Measurements from ENCODE around the gene HUS1B. TPM values are rescaled to one million over a fixed set of nuclear protein-coding genes. Genes with fewer than 3 reads are reported as not detected.

Gene HUS1B
- total and polyA plus RNA-seq, 9 of the 15 experiments (the other 6 are each of a cell fraction or from before 2014, with no cell fraction given): 0.16 to 1.4 (median 0.38) TPM; not detected in 1

GRCh38 chr6:683742-684440, 27.0 kb upstream of the HUS1B start (continued):
- no peak for TF ChIP-seq REST (IDR thresholded peaks at IDR 0.05; ENCODE audit: borderline replicate concordance)
- no peak for TF ChIP-seq REST (CRISPR knock-in tag; IDR thresholded peaks at IDR 0.05; ENCODE audit: low read depth)
- TF ChIP-seq KDM1A (IDR thresholded peaks at IDR 0.05): peak; percentile 85 to 90
- no peak for TF ChIP-seq HNRNPUL1 (IDR thresholded peaks at IDR 0.05; ENCODE audit: low read length)
- TF ChIP-seq PHTF2 (CRISPR knock-in tag; IDR thresholded peaks at IDR 0.05): no peak
- 0 out of 2 replicates have a peak, but pooled peaks have one; percentile 37 for TF ChIP-seq EP300 (IDR thresholded peaks at IDR 0.05; ENCODE audit: low read length)
- no peak for TF ChIP-seq FIP1L1 (IDR thresholded peaks at IDR 0.05; ENCODE audit: low read depth, low read length, poor library complexity, severe bottlenecking)
- no peak for TF ChIP-seq SETDB1 (IDR thresholded peaks at IDR 0.05; ENCODE audit: low read length)
- TF ChIP-seq HDAC3 (IDR thresholded peaks at IDR 0.05; ENCODE audit: borderline replicate concordance, partially characterized antibody): peak; percentile 41
- no peak for TF ChIP-seq PCBP1 (IDR thresholded peaks at IDR 0.05; ENCODE audit: low read depth, low read length, poor library complexity, severe bottlenecking)
- TF ChIP-seq, protein P1, sequence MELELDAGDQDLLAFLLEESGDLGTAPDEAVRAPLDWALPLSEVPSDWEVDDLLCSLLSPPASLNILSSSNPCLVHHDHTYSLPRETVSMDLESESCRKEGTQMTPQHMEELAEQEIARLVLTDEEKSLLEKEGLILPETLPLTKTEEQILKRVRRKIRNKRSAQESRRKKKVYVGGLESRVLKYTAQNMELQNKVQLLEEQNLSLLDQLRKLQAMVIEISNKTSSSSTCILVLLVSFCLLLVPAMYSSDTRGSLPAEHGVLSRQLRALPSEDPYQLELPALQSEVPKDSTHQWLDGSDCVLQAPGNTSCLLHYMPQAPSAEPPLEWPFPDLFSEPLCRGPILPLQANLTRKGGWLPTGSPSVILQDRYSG (tag; conservative IDR thresholded peaks at IDR 0.05; ENCODE audit: low read depth): no peak
- no peak for TF ChIP-seq BRCA1 (IDR thresholded peaks at IDR 0.05)
- no peak for TF ChIP-seq BRCA1 (CRISPR knock-in tag; IDR thresholded peaks at IDR 0.05)
- no peak for TF ChIP-seq MEF2D (tag; conservative IDR thresholded peaks at IDR 0.05; ENCODE audit: low read depth)
- TF ChIP-seq YY1 (IDR thresholded peaks at IDR 0.05; ENCODE audit: borderline replicate concordance in 1 of 3, control insufficient read depth in 1 of 3, extremely low read depth in 1 of 3, insufficient read depth in 3 of 3, insufficient read length in 1 of 3, insufficient replicate concordance in 2 of 3, low read depth in 1 of 3, low read length in 2 of 3): no peak
- no peak; the same call in 1 of the 2 replicates for TF ChIP-seq ZBTB17 (CRISPR knock-in tag; IDR thresholded peaks at IDR 0.05)
- TF ChIP-seq SOX6 (IDR thresholded peaks at IDR 0.05): peak; percentile 46
- TF ChIP-seq HCFC1 (IDR thresholded peaks at IDR 0.05; ENCODE audit: low read depth, low read length): no peak
- no peak for TF ChIP-seq KAT8 (IDR thresholded peaks at IDR 0.05; ENCODE audit: low read depth)
- TF ChIP-seq TAF15 (IDR thresholded peaks at IDR 0.05; ENCODE audit: low read depth, low read length): no peak
- 0 out of 2 replicates have a peak, but pooled peaks have one; percentile 24 for TF ChIP-seq SMARCE1 (IDR thresholded peaks at IDR 0.05)
